Measurements from ENCODE around the gene UBAP1.
A peak's percentile ranks its signal among the peaks of the same experiment; 100 is the strongest.

The UBAP1 gene

GRCh38 chr9:34171753-34172535, 6.9 kb upstream of the UBAP1 start:
- DNase-seq: no peak
- TF ChIP-seq CTCF (IDR thresholded peaks at IDR 0.05; ENCODE audit: low read depth, low read length): no peak
- no peak overlapping the region for H3K4me3 ChIP-seq (ENCODE audit: low read depth, low read length)
- no peaks in the 10 kb centered on the region for H3K9me3 ChIP-seq (ENCODE audit: severe bottlenecking)
- no peak overlapping the region for H3K27ac ChIP-seq
- H3K36me3 ChIP-seq: no peaks in the 10 kb centered on the region
- H3K27me3 ChIP-seq (ENCODE audit: insufficient read depth, low read depth, severe bottlenecking): no peaks in the 10 kb centered on the region

GRCh38 chr9:34176089-34176488, 2.8 kb upstream of the UBAP1 start:
- DNase-seq: no peak
- H3K36me3 ChIP-seq: no peaks in the 10 kb centered on the region
- H3K4me3 ChIP-seq (ENCODE audit: low read depth, low read length): no peak overlapping the region
- no peak for TF ChIP-seq CTCF (IDR thresholded peaks at IDR 0.05; ENCODE audit: low read depth, low read length)
- H3K9me3 ChIP-seq (ENCODE audit: severe bottlenecking): no peaks in the 10 kb centered on the region
- no peak overlapping the region for H3K27ac ChIP-seq
- H3K27me3 ChIP-seq (ENCODE audit: insufficient read depth, low read depth, severe bottlenecking): no peaks in the 10 kb centered on the region

GRCh38 chr9:34177593-34178435, 1.0 kb upstream of the UBAP1 start:
- peaks cover 5% of the 10 kb centered on the region for H3K36me3 ChIP-seq
- H3K4me3 ChIP-seq (ENCODE audit: low read depth, low read length): peak overlapping the region; percentile 64
- no peak for TF ChIP-seq CTCF (IDR thresholded peaks at IDR 0.05; ENCODE audit: low read depth, low read length)
- DNase-seq: no peak
- H3K27me3 ChIP-seq (ENCODE audit: insufficient read depth, low read depth, severe bottlenecking): no peaks in the 10 kb centered on the region
- no peaks in the 10 kb centered on the region for H3K9me3 ChIP-seq (ENCODE audit: severe bottlenecking)
- H3K27ac ChIP-seq: peak overlapping the region; percentile 89

GRCh38 chr9:34179213-34180136, 632 bp downstream of the UBAP1 start:
- no peak for TF ChIP-seq CTCF (IDR thresholded peaks at IDR 0.05; ENCODE audit: low read depth, low read length)
- Histone ChIP-seq H3K9me3 (ENCODE audit: severe bottlenecking) (no peaks in the 10 kb centered on the region), H3K27me3 (ENCODE audit: insufficient read depth, low read depth, severe bottlenecking) (no peaks in the 10 kb centered on the region), H3K36me3 (peaks cover 14% of the 10 kb centered on the region), H3K27ac (peak overlapping the region; percentile 89), H3K4me3 (ENCODE audit: low read depth, low read length) (peak overlapping the region; percentile 64)
- DNase-seq: peak; percentile 92

GRCh38 chr9:34185778-34186551, 7.1 kb downstream of the UBAP1 start:
- no peak for TF ChIP-seq CTCF (IDR thresholded peaks at IDR 0.05; ENCODE audit: low read depth, low read length)
- Histone ChIP-seq H3K27ac (no peak overlapping the region), H3K4me3 (ENCODE audit: low read depth, low read length) (no peak overlapping the region)

More at GRCh38 chr9:34185778-34186551, 7.1 kb downstream of the UBAP1 start:
- Histone ChIP-seq H3K36me3 (peaks cover 25% of the 10 kb centered on the region), H3K9me3 (ENCODE audit: severe bottlenecking) (no peaks in the 10 kb centered on the region), H3K27me3 (ENCODE audit: insufficient read depth, low read depth, severe bottlenecking) (no peaks in the 10 kb centered on the region)
- no peak for DNase-seq
